ENCODE measurements around the gene INSR. TPM values are rescaled to one million over a fixed set of nuclear protein-coding genes. Genes with fewer than 3 reads are reported as not detected.

INSR gene
- total and polyA plus RNA-seq, 10 of the 15 experiments (the other 5 are each of a cell fraction or from before 2014, with no cell fraction given): 4.2 to 34.9 (median 13.6) TPM

- TF ChIP-seq PKNOX1 (IDR thresholded peaks at IDR 0.05): no peak
- TF ChIP-seq NFYA (IDR thresholded peaks at IDR 0.05; ENCODE audit: borderline replicate concordance, low read depth, low read length): no peak
- TF ChIP-seq ASH2L (IDR thresholded peaks at IDR 0.05; ENCODE audit: borderline replicate concordance, low read depth): no peak
- no peak for TF ChIP-seq BMI1 (IDR thresholded peaks at IDR 0.05; ENCODE audit: borderline replicate concordance)
- TF ChIP-seq SUPT20H (IDR thresholded peaks at IDR 0.05; ENCODE audit: borderline replicate concordance, control insufficient read depth, low read depth, low read length): no peak
- no peak for TF ChIP-seq PML (IDR thresholded peaks at IDR 0.05; ENCODE audit: low read length)
- no peak for TF ChIP-seq JUND (IDR thresholded peaks at IDR 0.05; ENCODE audit: low read depth, low read length)
- peak in 1 of 2 experiments; percentile 10; a peak in 1 of 4 replicates for TF ChIP-seq ETV6 (conservative IDR thresholded peaks at IDR 0.05 in 1 of 2, IDR thresholded peaks at IDR 0.05 in 1 of 2; ENCODE audit: borderline replicate concordance in 1 of 2, low read depth in 1 of 2)
- TF ChIP-seq ZNF592 (IDR thresholded peaks at IDR 0.05): no peak; the same call in 1 of the 2 replicates
- TF ChIP-seq ZNF217 (IDR thresholded peaks at IDR 0.05): peak; percentile 65
- no peak for TF ChIP-seq RAD51 (IDR thresholded peaks at IDR 0.05)
- TF ChIP-seq LARP7 (IDR thresholded peaks at IDR 0.05): no peak; the same call in 1 of the 2 replicates
- TF ChIP-seq SKIL (IDR thresholded peaks at IDR 0.05; ENCODE audit: low read depth, poor library complexity, severe bottlenecking): peak; percentile 64
- no peak for TF ChIP-seq BRCA1 (IDR thresholded peaks at IDR 0.05; ENCODE audit: low read depth, low read length)
- TF ChIP-seq STAT1 (conservative IDR thresholded peaks at IDR 0.05): peak; percentile 27; the same call in 1 of the 2 replicates
- no peak for TF ChIP-seq TAF1 (IDR thresholded peaks at IDR 0.05; ENCODE audit: borderline replicate concordance, low read depth, low read length)
- TF ChIP-seq CHD1 (IDR thresholded peaks at IDR 0.05; ENCODE audit: low read depth, low read length): no peak
- TF ChIP-seq JUNB (IDR thresholded peaks at IDR 0.05): no peak
- TF ChIP-seq HDAC6 (IDR thresholded peaks at IDR 0.05; ENCODE audit: unreplicated experiment): no peak
- TF ChIP-seq PAX5 (IDR thresholded peaks at IDR 0.05; ENCODE audit: borderline replicate concordance, low read depth, low read length): no peak; the same call in 1 of the 2 replicates
- 0 out of 2 replicates have a peak, but pooled peaks have one; percentile 16 for TF ChIP-seq CBX5 (IDR thresholded peaks at IDR 0.05; ENCODE audit: low read depth)
Measured at GRCh38 chr19:7340959-7341837, 47.0 kb upstream of the INSR start (continued).

All from GM12878 (cell line).